Osteoblast (primary cell): ENCODE measurements around the gene FIGNL2. TPM values are rescaled to one million over a fixed set of nuclear protein-coding genes. Genes with fewer than 3 reads are reported as not detected.
A peak's percentile ranks its signal among the peaks of the same experiment; 100 is the strongest.

Source experiments
- DNase-seq: peaks from one replicate; pipeline ENCODE4 v3.0.0; 2011; ENCODE audit warnings: low spot score, mixed read lengths; ENCODE audit not compliant: insufficient read length; ENCODE audit errors: missing footprints
- H2AFZ ChIP-seq: 2 replicates; pipeline ENCODE4 v1.6.0; 2011; ENCODE audit warnings: mild to moderate bottlenecking, low read length
- H3K27ac ChIP-seq: 2 replicates; pipeline ENCODE4 v1.5.1; 2011; ENCODE audit warnings: mild to moderate bottlenecking, low read depth, low read length, moderate library complexity
- H3K27me3 ChIP-seq: 2 replicates; pipeline ENCODE4 v1.6.0; 2012; ENCODE audit warnings: mild to moderate bottlenecking, control low read depth, inconsistent platforms, low read length, moderate library complexity; ENCODE audit not compliant: insufficient read depth
- H3K36me3 ChIP-seq: 2 replicates; pipeline ENCODE4 v1.5.1; 2011; ENCODE audit warnings: mild to moderate bottlenecking, low read length, control low read depth, moderate library complexity; ENCODE audit not compliant: insufficient read depth
- H3K4me1 ChIP-seq: 2 replicates; pipeline ENCODE4 v1.5.1; 2011; ENCODE audit warnings: mild to moderate bottlenecking, low read length, control low read depth, moderate library complexity; ENCODE audit not compliant: insufficient read depth
- H3K4me2 ChIP-seq: 2 replicates; pipeline ENCODE4 v1.6.0; 2011; ENCODE audit warnings: mild to moderate bottlenecking, low read length; ENCODE audit not compliant: insufficient read depth
- H3K4me3 ChIP-seq: fragments of 200-600 bp; sonication (generic); 3 replicates; pipeline ENCODE4 v1.5.1; 2012; ENCODE audit warnings: mild to moderate bottlenecking, low read length, inconsistent platforms; ENCODE audit not compliant: insufficient read depth
- H3K79me2 ChIP-seq: 2 replicates; pipeline ENCODE4 v1.6.0; 2012; ENCODE audit warnings: mild to moderate bottlenecking, low read length, control low read depth, inconsistent platforms; ENCODE audit not compliant: insufficient read depth
- H3K9me3 ChIP-seq: 2 replicates; pipeline ENCODE4 v1.5.1; 2011; ENCODE audit warnings: low read depth, low read length, control low read depth
- H4K20me1 ChIP-seq: 2 replicates; pipeline ENCODE4 v1.6.0; 2012; ENCODE audit warnings: mild to moderate bottlenecking, low read length, control low read depth; ENCODE audit not compliant: insufficient read depth
- CTCF ChIP-seq: IDR thresholded peaks from 2 replicates; pipeline ENCODE4 v1.5.1; 2011; ENCODE audit warnings: mild to moderate bottlenecking, low read depth, low read length, moderate library complexity; ENCODE audit errors: extremely low read depth
- total RNA-seq: library from RNA; depleted of rRNA; stranded (reverse); fragments of >200 nt; gene quantifications from 2 replicates; pipeline ENCODE4 v1.2.3, GENCODE V29; 2012

The FIGNL2 gene
- total RNA-seq, 1 donor: 0.36 TPM

- Histone ChIP-seq H2AFZ (no peak overlapping the region), H3K4me2 (no peak overlapping the region), H3K36me3 (peaks cover 9% of the 10 kb centered on the region), H3K4me3 (no peak overlapping the region), H3K27ac (no peak overlapping the region), H3K4me1 (peaks cover 17% of the 10 kb centered on the region), H3K79me2 (no peaks in the 10 kb centered on the region), H3K9me3 (no peaks in the 10 kb centered on the region), H4K20me1 (no peaks in the 10 kb centered on the region), H3K27me3 (no peaks in the 10 kb centered on the region)
- peak; percentile 90 for DNase-seq
- TF ChIP-seq CTCF: no peak
Observed at GRCh38 chr12:51812871-51813270, 35.6 kb downstream of the FIGNL2 start.

- no peak overlapping the region for H3K4me2 ChIP-seq
- no peak for DNase-seq
- no peak overlapping the region for H3K4me3 ChIP-seq
- H3K79me2 ChIP-seq: no peaks in the 10 kb centered on the region
- no peak for TF ChIP-seq CTCF
- H3K36me3 ChIP-seq: peaks cover 21% of the 10 kb centered on the region
- no peaks in the 10 kb centered on the region for H3K27me3 ChIP-seq
- H2AFZ ChIP-seq: no peak overlapping the region
- no peaks in the 10 kb centered on the region for H4K20me1 ChIP-seq
- no peak overlapping the region for H3K27ac ChIP-seq
- no peaks in the 10 kb centered on the region for H3K9me3 ChIP-seq
- peaks cover 10% of the 10 kb centered on the region for H3K4me1 ChIP-seq
Observed at GRCh38 chr12:51811203-51812202, 37.0 kb downstream of the FIGNL2 start.

DNA sequence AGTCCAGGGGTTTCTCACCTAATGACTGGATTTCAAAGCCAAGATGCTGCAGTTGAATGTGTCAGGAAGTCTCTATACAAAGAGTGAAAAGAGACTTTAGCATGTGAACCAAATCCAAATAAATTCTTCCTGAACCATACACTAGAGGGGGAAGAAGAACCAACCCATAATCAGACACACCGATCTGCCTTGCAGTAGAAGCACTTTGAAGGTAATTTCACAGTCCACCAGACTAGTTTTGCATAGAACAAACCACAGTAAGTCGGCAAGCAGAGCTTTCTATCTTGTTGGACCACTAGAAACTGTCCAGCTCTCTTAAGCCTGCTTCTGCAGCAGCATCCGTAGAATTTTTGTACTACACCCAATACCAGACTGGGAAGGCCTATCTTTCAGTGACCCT is 39.3 kb downstream of the FIGNL2 start:
- no peaks in the 10 kb centered on the region for H3K9me3 ChIP-seq

More for the DNA sequence above, 39.3 kb downstream of the FIGNL2 start:
- Histone ChIP-seq H2AFZ (no peak overlapping the region), H3K36me3 (peaks cover 25% of the 10 kb centered on the region), H4K20me1 (no peaks in the 10 kb centered on the region), H3K27ac (no peak overlapping the region), H3K4me1 (peaks cover 3% of the 10 kb centered on the region), H3K79me2 (no peaks in the 10 kb centered on the region), H3K4me3 (no peak overlapping the region), H3K27me3 (no peaks in the 10 kb centered on the region), H3K4me2 (no peak overlapping the region)
- TF ChIP-seq CTCF: no peak
- no peak for DNase-seq
